HuH-7.5 (cell line): ENCODE results near the gene CCN5.
A peak's percentile ranks its signal among the peaks of the same experiment; 100 is the strongest.

Experiments
- DNase-seq: peaks from one replicate; pipeline ENCODE4 v3.0.0; 2011; ENCODE audit warnings: low spot score

CCN5 gene

DNA sequence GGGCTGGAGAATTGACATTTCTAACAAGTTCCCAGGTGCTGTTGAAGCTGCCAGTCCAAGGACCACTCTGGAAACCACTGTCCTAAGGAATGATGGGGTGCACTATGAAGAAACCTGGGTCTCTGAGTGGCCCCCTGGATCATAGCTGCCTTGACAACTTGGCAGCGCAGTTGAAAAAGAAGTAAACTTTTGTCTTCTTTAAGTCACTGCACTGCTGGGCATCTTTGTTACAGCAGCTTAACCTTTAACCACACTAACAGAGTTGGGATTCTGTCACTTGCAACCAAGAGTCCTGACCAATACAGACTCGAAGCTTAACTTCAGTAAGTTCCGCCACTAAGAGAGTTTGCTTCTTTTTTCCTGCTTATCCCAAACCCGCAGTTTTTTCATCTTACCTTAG, 21.9 kb downstream of the CCN5 start:
- DNase-seq = no peak

DNA sequence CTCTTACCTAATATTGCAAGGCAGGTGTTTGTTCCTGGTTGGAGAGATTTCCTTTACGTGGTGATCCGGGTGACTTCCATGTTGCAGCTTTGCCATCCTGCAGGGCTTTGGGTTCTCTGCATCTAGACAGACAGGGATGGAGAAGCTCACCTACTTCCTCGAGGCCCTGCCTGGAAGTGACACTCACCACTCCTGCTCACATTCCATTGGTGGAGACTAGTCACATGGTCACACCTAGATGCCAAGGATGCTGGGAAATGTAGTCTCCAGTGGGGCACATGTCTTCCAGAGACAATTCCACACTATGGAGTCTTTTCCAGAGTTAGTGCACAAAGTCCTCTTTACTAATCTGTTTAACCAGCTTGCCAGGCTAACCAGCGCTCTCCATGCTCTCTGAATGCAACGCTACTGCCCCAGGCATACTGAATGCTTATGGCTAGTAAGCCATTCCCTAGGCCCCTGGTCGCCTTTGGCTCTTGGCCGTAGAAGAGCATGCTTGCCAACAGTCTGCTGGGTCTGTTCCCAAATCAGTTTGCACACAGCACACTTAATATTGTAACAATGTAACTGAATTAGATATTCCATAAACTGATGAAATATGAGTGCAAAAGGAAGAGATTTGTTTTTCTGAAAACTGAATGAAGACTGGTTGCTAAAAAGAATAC, 23.8 kb downstream of the CCN5 start:
- DNase-seq = peak; percentile 75

DNA sequence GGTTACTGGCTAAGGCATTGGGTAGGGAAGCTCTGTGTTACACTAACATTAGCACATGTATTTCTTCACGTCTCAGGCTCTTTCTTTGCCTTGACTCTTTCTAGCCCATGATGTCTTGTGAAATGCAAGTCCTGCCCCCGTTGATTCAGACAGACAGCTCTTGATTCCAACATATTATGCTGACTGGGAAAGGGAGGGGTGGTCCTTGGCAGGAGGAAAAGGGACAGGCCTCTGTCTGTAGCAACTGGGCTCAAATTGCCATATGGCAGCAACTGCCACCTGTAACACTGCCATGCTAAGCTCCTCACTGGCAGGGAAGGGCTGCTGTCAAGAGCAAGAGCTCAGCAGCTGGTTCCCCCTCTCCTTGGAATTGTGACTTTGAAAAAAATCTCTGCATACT, 24.8 kb downstream of the CCN5 start:
- DNase-seq = no peak

GRCh38 chr20:44742304-44743079, 27.3 kb downstream of the CCN5 start:
- no peak for DNase-seq

- DNase-seq = no peak
Observed at GRCh38 chr20:44743080-44743701, 28.0 kb downstream of the CCN5 start.

GRCh38 chr20:44743916-44744655, 28.9 kb downstream of the CCN5 start:
- no peak for DNase-seq

GRCh38 chr20:44745122-44745597, 30.0 kb downstream of the CCN5 start:
- DNase-seq = no peak

DNA sequence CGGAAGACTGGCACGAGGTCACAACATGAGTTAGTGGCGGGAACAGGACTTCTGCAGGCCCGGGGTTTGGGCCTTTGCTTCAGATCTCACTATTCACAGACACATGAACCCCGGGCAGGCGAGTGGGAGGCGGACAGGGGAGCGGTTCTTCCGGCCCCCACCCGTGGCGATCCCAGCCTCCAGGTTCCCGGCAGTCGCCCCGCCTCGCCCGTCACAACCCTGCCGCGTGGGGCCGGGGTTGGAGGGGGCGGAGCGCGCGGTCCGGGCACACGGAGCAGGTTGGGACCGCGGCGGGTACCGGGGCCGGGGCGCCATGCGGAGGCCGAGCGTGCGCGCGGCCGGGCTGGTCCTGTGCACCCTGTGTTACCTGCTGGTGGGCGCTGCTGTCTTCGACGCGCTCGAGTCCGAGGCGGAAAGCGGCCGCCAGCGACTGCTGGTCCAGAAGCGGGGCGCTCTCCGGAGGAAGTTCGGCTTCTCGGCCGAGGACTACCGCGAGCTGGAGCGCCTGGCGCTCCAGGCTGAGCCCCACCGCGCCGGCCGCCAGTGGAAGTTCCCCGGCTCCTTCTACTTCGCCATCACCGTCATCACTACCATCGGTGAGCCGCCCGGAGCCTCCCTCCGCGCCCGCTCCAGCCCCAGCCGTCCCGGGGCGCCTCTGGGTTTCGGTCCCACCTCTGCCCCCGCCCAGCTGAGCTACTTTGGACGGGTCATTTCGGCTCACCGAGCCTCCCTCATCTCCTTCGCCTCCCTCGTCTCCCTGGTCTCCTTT, 30.6 kb downstream of the CCN5 start, which contains the start of gene KCNK15:
TSS of gene KCNK15 (plus strand) at position 268 of the 769 bp plus-strand sequence. CDS start at position 314, 46 bp downstream.
- no peak for DNase-seq

GRCh38 chr20:44746367-44747165, 31.4 kb downstream of the CCN5 start:
- no peak for DNase-seq

DNA sequence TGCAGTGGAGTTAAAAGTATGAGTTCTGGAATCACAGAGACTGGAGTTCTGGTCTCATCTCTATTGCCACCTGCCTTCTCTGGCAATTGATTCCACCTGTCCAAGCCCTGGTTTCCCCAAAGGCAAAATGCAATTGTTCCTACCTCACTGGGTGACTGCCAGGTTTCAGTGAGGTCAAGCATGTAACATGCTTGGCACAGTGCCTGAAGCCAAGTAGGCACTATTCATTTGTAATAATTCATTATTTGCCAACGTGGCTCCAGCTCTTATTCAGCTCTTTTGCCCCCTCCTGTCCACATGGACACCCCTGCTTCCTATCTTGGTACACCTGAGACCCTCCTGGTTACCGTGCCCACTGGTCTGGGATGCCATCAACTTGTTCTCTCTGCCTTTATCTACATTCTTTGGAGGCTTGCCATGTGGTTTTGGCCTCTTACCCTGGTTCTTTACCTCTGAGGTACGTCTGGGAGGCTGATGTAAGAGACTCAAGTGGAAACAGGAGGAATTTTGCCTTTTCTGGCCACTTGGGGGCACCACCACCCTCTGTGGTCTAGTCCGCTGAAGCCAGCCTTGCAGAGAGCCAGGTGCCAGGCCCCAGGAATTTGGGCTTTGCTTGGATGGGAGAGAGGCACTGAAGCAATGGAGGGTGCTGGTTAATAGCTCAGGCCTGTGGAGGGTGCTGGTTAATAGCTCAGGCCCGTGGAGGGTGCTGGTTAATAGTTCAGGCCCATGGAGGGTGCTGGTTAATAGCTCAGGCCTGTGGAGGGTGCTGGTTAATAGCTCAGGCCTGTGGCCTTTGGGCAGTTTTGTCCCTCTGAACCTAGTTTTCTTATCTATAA, 32.2 kb downstream of the CCN5 start:
- DNase-seq = peak; percentile 80

DNA sequence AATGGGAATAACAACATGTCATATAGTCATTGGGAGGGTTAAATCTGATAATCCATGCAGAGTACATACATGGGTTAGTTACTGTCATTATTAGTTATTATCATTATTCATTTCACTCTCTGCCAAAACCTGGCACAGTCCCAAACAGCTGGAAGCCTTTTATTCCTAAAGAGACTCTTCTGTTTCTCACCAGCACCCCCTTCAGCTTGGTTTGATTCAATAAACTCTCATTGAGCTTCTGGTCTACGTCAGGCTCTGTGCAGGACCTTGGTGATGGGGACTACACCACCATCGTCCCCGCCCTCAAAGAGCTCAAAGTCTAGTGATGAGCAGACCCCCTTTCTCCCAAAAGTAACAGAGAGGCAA, 32.8 kb downstream of the CCN5 start:
- DNase-seq = no peak

DNA sequence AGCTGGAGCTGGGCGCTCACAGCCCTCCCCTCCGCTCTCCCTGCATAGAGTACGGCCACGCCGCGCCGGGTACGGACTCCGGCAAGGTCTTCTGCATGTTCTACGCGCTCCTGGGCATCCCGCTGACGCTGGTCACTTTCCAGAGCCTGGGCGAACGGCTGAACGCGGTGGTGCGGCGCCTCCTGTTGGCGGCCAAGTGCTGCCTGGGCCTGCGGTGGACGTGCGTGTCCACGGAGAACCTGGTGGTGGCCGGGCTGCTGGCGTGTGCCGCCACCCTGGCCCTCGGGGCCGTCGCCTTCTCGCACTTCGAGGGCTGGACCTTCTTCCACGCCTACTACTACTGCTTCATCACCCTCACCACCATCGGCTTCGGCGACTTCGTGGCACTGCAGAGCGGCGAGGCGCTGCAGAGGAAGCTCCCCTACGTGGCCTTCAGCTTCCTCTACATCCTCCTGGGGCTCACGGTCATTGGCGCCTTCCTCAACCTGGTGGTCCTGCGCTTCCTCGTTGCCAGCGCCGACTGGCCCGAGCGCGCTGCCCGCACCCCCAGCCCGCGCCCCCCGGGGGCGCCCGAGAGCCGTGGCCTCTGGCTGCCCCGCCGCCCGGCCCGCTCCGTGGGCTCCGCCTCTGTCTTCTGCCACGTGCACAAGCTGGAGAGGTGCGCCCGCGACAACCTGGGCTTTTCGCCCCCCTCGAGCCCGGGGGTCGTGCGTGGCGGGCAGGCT, 35.1 kb downstream of the CCN5 start:
- no peak for DNase-seq

GRCh38 chr20:44752099-44752931, 37.1 kb downstream of the CCN5 start:
- DNase-seq = no peak

DNA sequence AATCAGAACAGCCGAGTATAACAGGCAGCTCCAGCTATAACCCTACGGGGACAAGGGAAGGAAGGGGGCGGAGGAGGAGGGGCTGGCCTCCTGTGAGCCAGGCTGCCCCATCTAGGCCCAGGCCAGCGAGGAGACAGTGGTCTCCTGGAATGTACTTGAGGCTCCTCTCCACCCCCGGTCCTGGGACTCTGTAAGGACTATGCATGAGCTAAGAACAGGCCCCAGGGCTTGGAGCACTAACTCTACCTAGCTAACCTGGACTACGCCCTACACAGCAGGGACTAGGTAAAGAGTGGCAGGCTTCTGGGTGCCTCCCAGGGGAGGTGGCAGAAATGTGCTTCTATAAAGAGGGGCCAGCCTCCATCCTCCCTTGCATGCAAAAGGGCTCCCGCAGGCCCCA, 39.4 kb downstream of the CCN5 start:
- DNase-seq = no peak

- DNase-seq = no peak
Observed at GRCh38 chr20:44756011-44756688, 41.0 kb downstream of the CCN5 start.

DNA sequence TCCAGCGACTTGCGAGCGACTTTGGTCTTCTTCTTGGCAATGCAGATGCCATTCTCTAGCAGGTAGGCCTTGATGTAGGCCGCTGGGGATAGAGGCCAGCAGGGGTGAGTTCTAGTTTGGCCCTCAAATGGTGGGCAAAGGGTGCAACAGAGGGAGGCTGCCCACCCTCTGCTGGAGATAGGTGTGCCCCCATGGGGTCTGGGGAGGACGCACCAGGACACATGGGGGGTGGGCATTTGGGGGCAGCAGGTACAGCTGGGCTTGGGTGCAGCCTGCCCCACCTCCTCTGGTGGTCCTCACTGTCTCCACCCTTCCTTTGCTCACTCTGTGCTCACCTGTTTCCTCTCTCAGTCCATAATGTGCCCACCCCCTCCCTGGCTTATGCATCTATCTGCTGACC, 41.8 kb downstream of the CCN5 start:
- no peak for DNase-seq

DNA sequence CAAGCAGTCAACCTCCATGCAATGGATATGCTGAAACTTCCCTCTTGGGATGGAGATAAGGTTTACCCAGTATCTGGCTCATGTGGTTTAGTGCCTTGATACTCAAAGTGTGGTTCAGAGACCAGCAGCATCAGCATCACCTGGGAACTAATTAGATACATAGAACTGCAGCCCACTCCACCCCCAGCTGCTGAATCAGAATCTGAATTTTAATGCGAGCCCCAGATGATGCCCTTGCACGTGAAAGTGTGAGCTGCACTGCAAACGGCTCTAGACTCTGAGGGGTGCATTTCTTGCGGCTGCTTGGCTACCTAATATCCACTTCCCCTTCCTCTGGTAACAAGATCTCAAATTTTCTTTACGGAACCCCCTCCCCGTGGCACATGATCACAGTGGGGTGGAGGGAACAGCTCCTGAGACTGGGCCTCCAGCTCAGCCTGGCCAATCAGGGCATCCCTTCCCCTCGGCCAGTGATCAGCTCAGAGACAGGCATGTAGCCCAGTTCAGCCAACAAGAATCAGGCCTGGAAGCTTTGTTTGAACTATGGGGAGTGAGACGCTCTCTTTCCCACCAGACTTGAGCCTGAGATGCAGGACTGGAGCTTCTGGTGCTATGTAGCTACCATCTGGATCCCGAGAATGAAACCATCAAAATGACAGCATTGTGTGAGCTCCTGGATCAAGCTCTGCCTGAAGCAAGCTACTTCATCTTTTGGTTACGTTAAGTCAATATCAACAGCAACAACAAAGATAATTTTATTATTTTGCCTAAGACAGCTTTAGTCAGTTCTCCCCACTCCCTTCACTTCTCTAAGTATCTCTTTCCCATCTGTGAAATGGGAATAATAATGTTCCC, 43.3 kb downstream of the CCN5 start:
- no peak for DNase-seq
